Stimulated activated CD8-positive, alpha-beta memory T cell treated with anti-CD3 and anti-CD28 coated beads, Interleukin-2, amount 100 ng/mL, for 48 hours (primary cell): ENCODE measurements around the gene SETDB2.

Source experiments
- DNase-seq, 2 donors: peaks; one replicate each; pipeline ENCODE4 v3.0.0-alpha.2; 2020; ENCODE audit warnings: low read depth in 2 of 2

SETDB2 gene

DNA sequence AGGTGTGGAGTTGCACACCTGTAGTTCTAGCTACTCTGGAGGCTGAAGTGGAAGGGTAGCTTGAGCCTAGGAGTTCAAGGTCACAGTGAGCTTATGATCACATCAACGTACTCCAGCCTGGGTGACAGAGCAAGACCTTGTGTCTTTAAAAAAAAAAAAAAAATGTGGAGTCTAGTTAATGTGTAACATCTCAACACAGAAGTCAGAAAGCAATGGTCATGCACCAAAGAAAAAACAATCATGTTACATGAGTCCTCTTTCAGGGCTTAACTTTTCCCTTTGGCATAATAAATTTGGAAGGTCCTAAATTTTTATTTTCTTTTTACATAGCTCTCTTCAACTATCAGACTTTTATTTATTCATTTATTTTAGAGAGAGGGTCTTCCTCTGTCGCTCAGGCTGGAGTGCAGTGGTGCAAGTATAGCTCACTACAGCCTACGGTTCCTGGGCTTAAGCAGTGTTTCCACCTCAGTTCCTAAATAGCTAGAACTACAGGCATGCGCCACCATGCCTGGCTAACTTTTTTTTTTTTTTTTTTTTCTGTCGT lies 22.3 kb downstream of the SETDB2 start:
- DNase-seq, result no peak

GRCh38 chr13:49472186-49472585 lies 28.1 kb downstream of the SETDB2 start:
- DNase-seq, result no peak

DNA sequence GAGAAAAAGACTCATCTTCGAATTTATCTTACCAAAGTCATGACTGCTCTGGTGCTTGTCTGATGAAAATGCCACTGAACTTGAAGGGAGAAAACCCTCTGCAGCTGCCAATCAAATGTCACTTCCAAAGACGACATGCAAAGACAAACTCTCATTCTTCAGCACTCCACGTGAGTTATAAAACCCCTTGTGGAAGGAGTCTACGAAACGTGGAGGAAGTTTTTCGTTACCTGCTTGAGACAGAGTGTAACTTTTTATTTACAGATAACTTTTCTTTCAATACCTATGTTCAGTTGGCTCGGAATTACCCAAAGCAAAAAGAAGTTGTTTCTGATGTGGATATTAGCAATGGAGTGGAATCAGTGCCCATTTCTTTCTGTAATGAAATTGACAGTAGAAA lies 32.5 kb downstream of the SETDB2 start:
- no peak for DNase-seq

- DNase-seq, result no peak
These were observed 37.7 kb downstream of the SETDB2 start for GRCh38 chr13:49481788-49482187.

- DNase-seq, result no peak
These were observed 44.5 kb downstream of the SETDB2 start for GRCh38 chr13:49488563-49488962.

DNA sequence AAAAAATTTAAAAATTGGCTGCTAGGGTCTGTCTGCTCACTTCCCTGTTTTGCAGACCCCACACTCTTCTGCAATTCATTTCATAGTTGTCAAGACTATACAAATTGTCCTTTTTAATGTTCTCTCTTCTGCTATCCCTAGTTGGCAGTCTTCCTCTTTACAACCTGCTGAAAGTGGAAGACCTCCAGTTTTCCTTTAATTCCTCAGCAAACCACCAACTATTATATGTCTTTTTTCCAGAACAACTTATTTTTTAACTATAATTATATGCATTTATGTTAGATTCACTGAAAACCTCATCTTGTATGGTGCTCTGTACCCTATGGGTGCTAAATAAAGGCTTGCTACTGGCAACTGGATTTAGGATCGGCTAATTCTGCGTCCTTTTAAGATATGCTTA lies 50.6 kb downstream of the SETDB2 start:
- DNase-seq, result no peak

- peak; percentile 80 for DNase-seq
These were observed 52.0 kb downstream of the SETDB2 start, which contains the start of gene PHF11 for GRCh38 chr13:49495783-49496762. TSS of gene PHF11 (plus strand) at chr13:49495953. CDS start at chr13:49496002, 49 bp downstream.

DNA sequence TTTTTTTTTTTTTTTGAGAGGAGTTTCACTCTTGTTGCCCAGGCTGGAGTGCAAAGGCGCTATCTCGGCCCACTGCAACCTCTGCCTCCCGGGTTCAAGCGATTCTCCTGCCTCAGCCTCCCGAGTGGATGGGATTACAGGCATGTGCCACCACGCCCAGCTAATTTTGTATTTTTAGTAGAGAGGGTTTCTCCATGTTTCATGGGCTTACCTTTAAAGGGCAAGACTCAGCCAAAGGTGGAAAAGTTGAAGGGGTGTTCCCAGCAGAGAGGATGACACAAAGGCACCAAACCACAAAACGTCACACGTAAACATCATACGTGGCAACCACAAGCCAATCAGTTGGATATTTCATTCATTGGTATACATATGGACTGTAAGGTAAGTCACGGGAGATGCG lies 52.8 kb downstream of the SETDB2 start:
- DNase-seq, result peak in 1 of 2 donors; percentile 37

DNA sequence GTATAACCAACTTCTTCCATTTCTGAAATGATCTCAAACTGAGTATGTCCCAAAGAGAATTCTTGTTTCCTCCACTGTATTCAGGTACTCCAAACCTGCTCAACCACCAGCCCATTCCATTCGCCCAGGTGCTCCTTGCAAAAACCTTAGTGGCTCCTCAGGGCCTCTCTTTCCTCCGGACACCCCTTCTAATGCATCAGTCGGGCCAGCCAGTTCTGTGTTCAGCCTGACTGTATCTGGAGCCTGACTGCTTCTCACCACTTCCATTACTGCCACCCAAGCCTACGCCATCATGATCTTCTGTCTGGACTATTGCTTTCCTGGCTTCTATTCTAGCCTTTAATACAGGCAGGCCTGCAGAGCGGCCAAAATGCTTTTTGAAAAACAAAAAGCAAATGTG lies 53.2 kb downstream of the SETDB2 start:
- no peak for DNase-seq

GRCh38 chr13:49498206-49498605 lies 54.1 kb downstream of the SETDB2 start:
- DNase-seq, result no peak

- no peak for DNase-seq
These were observed 56.0 kb downstream of the SETDB2 start for GRCh38 chr13:49499889-49500660.

DNA sequence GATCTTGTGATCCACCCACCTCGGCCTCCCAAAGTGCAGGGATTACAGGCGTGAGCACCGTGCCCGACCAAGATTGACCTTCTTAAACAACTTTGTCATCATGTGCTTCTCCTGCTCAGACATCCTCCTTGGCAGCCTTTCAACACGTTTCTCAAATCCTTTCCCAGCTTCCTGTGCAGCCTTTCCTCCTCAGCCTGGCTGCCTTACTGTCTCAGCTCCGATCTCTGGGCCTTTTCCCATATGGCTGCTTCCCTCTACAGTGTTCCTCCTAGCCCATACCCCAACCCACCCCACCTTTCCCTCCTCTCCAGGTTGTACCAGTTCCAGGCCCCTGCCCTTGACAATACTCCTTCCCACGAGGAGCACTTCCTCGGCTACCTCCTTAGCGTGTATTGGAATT lies 58.9 kb downstream of the SETDB2 start:
- DNase-seq, result no peak

GRCh38 chr13:49503951-49504350 lies 59.9 kb downstream of the SETDB2 start:
- DNase-seq, result no peak

- no peak for DNase-seq
These were observed 68.5 kb downstream of the SETDB2 start for GRCh38 chr13:49512578-49512977.

DNA sequence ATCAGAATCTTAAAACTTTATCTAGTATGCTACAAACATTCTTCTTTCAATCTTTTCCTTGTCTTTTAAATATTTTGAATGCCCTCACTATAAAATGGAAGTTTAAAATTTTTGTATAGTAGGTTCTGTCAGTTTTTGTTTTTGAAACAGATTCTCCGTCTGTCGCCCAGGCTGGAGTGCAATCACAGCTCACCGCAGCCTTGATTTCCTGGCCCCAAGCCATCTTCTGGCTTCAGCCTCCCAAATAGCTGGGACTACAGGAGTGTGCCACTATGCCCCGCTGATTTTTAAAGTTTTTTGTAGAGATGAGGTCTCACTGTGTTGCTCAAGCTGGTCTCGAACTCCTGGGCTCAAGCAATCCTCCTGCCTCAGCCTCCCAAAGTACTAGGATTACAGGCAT lies 72.4 kb downstream of the SETDB2 start:
- DNase-seq, result no peak

DNA sequence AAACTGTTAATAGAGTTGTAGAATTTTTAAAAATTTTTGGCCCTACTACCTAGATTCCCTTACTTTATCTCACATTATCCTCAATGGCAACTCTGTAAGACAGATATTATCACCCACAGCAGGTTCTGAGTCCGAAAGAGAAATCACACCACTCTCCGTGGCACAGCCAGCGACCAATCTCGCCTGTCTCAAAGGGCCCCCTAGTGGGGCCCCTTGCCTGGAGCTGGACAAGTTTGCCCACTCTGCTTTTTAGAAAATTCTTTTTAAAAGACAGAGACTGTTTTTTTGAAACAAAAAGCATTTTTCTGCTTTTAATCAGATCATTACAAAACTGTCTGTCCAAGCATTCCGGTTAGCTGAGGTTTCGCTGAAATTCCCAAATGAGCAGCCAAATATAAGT lies 73.4 kb downstream of the SETDB2 start:
- no peak for DNase-seq

GRCh38 chr13:49521224-49521623 lies 77.2 kb downstream of the SETDB2 start:
- no peak for DNase-seq

GRCh38 chr13:49524740-49525501 lies 80.8 kb downstream of the SETDB2 start:
- no peak for DNase-seq

- DNase-seq, result no peak
These were observed 83.0 kb downstream of the SETDB2 start for GRCh38 chr13:49527123-49527522.

DNA sequence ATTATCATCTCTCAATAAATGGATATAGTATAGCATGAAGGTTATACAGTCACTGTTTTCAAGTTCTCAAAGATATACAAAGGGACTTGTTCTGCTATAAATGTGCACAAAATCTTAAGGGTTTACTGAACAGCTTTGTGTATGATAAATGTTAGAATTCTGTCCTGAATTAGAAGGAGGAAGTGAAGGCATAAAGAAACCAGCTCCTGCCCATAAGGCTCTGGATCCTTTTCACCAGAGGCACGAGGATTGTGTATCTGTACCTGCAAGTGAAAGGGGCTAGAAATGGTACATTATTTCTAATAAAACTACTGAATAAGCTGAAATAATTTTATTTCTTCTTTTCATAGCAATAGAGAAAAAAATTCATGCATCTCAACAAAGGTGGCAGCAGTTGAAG lies 84.1 kb downstream of the SETDB2 start:
- no peak for DNase-seq

DNA sequence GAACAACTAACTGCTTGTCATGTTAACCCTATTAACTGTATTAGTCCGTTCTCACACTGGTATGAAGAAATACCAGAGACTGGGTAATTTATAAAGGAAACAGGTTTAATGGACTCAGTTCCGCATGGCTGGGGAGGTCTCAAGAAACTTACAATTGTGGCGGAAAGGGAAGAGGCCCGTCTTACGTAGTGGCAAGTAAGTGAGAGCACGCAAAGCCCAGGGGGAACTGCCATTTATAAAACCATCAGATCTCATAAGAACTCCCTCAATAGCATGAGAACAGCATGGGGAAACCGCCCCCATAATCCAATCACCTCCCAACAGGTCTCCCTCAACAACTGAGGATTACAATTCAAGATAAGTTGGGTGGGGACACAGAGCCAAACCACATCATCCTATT lies 86.4 kb downstream of the SETDB2 start:
- no peak for DNase-seq

DNA sequence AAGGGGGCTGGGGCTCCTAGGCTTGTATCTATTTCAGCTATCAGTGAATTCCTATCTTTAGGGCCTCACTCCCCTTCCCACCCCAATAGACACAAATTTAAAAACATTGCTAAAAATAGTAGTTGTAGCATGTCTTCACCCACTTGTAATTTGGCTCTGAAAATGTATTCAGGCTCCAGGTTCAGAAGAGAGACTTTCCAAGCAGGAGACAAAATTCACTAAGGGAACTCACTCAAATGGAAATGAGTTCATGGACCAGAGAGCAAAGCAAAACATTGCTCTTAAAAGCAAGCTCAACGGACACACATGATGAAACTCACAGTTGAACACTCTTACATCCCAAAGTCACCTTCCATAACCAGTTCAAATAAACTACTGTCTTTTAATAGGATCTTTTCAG lies 88.5 kb downstream of the SETDB2 start:
- DNase-seq, result no peak
